ENCODE measurements around the gene WDFY4.

WDFY4 gene

DNA sequence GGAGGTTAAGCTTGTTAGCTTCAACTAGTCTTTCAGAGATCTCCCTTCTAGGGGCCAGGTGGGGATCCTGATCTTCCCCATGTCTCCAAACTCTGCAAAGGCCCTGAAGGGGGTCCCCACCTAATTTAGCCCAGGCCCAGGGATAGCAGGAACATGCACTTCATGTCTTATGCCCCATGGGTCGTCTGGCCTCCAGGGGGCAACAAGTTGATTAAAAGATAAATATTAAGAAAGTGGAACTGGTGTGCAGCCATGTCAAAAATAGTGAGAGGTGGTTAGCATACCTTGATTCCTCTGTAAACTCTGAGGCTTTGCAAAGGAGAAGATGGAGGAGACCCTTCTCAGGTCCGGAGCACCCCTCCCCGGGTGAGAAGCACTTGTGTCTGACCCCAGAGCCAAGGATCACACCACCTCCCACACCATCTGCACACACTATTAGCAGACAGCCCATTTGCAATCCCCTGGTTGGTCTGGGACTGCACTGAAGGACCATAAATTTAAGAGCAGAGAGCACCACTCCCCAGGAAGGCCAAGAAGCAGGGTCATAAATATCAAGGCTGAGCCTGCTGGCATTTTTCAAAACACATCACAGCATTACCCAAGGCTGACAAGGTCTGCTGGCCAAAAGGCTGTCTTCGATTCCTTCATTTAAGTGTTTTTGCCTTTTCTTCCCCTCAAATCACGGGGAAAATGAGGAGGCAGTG is 299.1 kb downstream of the WDFY4 start:
- no peaks in the 10 kb centered on the region for H3K36me3 ChIP-seq (ENCODE audit: insufficient read depth, low read length)
- H2AFZ ChIP-seq (ENCODE audit: low read length, unreplicated experiment) = no peak overlapping the region
- no peak overlapping the region for H3K4me3 ChIP-seq (ENCODE audit: low read depth, low read length)
- H3K4me1 ChIP-seq (ENCODE audit: control insufficient read depth, insufficient read depth, low read length, unreplicated experiment) = no peaks in the 10 kb centered on the region
- peaks cover 11% of the 10 kb centered on the region; the same call in 1 of the 2 replicates for H3K27me3 ChIP-seq (ENCODE audit: insufficient read depth, low read length)
- H3K79me2 ChIP-seq (ENCODE audit: control insufficient read depth, insufficient read depth, low read length, unreplicated experiment) = no peaks in the 10 kb centered on the region
- no peak overlapping the region for H3K27ac ChIP-seq (ENCODE audit: low read depth, low read length)

DNA sequence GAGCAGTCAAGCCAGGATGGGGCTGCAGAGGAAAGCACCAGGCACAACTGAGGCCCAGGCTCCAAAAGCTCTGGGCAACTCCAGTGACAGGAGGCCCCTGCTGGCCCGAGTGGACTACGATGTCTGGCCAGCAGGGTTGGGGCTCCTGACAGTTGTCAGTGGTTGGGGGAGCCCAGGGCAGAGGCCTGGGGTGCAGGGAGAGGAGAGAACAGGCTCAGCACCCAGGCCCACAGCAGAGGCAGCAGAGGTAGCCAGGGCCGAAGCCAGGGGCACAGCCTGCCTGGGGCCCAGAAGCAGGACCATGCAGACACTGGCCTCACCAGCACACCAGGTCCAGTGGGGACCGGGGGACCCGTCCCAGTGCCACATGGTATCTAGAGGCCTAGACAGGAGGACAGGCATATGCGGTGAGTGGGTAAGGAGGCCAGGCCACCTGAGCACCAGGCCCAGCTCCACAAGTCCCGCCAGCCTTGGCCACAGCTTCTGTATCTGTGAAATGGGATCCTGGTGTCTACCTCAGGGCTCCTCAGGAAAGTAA is 301.0 kb downstream of the WDFY4 start:
- H3K4me3 ChIP-seq (ENCODE audit: low read depth, low read length) = no peak overlapping the region
- peaks cover 4% of the 10 kb centered on the region; the same call in 1 of the 2 replicates for H3K27me3 ChIP-seq (ENCODE audit: insufficient read depth, low read length)
- no peaks in the 10 kb centered on the region for H3K4me1 ChIP-seq (ENCODE audit: control insufficient read depth, insufficient read depth, low read length, unreplicated experiment)

DNA sequence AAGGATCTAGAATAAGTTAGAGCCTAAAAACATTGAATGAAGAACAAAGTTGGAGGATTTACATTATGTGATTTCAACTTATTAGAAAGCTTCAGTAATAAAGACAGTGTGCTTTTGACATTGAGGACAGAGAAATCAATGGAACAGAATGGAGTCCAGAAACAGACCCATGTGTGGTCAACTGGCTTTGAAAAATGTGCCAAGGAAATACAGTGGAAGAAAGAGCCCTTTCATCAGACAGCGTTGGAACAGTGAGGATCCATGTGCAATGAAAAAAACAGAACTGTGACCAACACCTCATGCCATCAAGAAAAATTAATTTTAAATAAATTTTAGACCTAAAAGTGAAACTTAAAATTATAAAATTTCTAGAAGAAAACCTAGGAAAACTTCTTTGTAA is 305.6 kb downstream of the WDFY4 start:
- H3K4me3 ChIP-seq (ENCODE audit: low read depth, low read length) = no peak overlapping the region
- no peak overlapping the region for H3K27ac ChIP-seq (ENCODE audit: low read depth, low read length)
- no peaks in the 10 kb centered on the region for H3K79me2 ChIP-seq (ENCODE audit: control insufficient read depth, insufficient read depth, low read length, unreplicated experiment)
- H3K36me3 ChIP-seq (ENCODE audit: insufficient read depth, low read length) = no peaks in the 10 kb centered on the region
- H2AFZ ChIP-seq (ENCODE audit: low read length, unreplicated experiment) = no peak overlapping the region
- peaks cover 4% of the 10 kb centered on the region; the same call in 1 of the 2 replicates for H3K27me3 ChIP-seq (ENCODE audit: insufficient read depth, low read length)
- no peaks in the 10 kb centered on the region for H3K4me1 ChIP-seq (ENCODE audit: control insufficient read depth, insufficient read depth, low read length, unreplicated experiment)

More for the DNA sequence above, 301.0 kb downstream of the WDFY4 start:
- Histone ChIP-seq H3K27ac (ENCODE audit: low read depth, low read length) (no peak overlapping the region), H3K79me2 (ENCODE audit: control insufficient read depth, insufficient read depth, low read length, unreplicated experiment) (no peaks in the 10 kb centered on the region), H3K36me3 (ENCODE audit: insufficient read depth, low read length) (no peaks in the 10 kb centered on the region), H2AFZ (ENCODE audit: low read length, unreplicated experiment) (no peak overlapping the region)

DNA sequence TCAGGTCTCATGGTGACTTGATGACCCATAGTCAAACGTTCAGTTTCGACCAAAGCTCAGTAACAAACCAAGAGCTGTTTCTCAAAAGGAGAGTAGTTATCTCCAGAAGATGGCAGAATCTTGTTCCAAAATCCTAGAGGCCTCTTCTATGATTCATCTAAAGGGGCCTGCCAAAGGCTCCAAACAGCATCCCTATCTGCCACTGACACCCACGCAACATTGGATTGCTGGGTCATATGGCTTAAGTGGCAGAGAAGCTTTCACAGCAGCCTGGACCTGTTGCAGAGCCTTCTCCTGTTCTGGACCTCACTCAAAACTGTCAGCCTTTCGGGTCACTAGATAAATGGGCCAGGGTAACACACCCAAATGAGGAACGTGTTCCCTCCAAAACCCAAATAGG is 309.0 kb downstream of the WDFY4 start:
- Histone ChIP-seq H3K4me1 (ENCODE audit: control insufficient read depth, insufficient read depth, low read length, unreplicated experiment) (no peaks in the 10 kb centered on the region), H3K36me3 (ENCODE audit: insufficient read depth, low read length) (no peaks in the 10 kb centered on the region), H3K27me3 (ENCODE audit: insufficient read depth, low read length) (peaks cover 10% of the 10 kb centered on the region; the same call in 1 of the 2 replicates), H2AFZ (ENCODE audit: low read length, unreplicated experiment) (no peak overlapping the region), H3K79me2 (ENCODE audit: control insufficient read depth, insufficient read depth, low read length, unreplicated experiment) (no peaks in the 10 kb centered on the region), H3K27ac (ENCODE audit: low read depth, low read length) (no peak overlapping the region), H3K4me3 (ENCODE audit: low read depth, low read length) (no peak overlapping the region)

DNA sequence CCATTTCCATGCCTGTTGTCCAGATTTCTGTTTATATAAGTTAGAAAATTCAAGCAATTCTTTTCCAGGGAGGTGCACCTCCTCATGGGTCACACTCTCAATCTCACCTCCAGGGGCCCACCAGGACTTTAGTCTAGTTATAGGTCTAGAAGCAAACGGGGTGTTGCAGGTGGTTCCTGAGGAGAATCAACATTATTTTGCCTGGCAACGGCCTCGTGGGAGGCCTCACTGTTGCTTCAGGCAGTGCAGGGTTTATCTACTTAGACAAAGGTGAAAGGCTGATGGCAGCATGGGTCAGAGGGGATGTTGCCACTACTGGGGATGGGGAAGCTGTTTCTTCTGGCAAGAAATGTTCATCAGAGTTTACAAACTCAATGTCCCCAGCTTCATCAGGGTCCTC is 311.7 kb downstream of the WDFY4 start:
- Histone ChIP-seq H3K27me3 (ENCODE audit: insufficient read depth, low read length) (peaks cover 12% of the 10 kb centered on the region; the same call in 1 of the 2 replicates), H3K27ac (ENCODE audit: low read depth, low read length) (no peak overlapping the region), H3K79me2 (ENCODE audit: control insufficient read depth, insufficient read depth, low read length, unreplicated experiment) (no peaks in the 10 kb centered on the region), H3K4me1 (ENCODE audit: control insufficient read depth, insufficient read depth, low read length, unreplicated experiment) (no peaks in the 10 kb centered on the region), H3K4me3 (ENCODE audit: low read depth, low read length) (no peak overlapping the region), H3K36me3 (ENCODE audit: insufficient read depth, low read length) (no peaks in the 10 kb centered on the region), H2AFZ (ENCODE audit: low read length, unreplicated experiment) (no peak overlapping the region)

DNA sequence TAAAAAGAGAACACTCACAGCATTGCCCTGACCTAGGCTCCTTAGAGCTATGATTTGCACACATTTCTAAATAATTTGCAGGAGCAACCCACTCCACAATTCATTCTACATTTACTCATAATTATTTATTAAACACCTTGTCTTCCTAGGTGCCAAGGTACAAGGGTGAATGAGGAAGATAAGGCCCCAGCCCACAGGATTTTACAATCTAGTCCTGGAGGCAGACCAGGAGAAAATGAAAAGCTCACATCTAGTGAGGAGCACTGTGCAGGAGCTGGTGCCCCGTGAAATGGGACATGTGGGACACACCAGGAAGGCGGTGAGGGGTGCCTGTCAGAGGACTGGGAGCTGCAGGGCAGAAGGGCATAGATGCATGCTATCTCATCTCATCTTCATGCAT is 314.7 kb downstream of the WDFY4 start:
- Histone ChIP-seq H2AFZ (ENCODE audit: low read length, unreplicated experiment) (no peak overlapping the region), H3K4me3 (ENCODE audit: low read depth, low read length) (no peak overlapping the region), H3K79me2 (ENCODE audit: control insufficient read depth, insufficient read depth, low read length, unreplicated experiment) (no peaks in the 10 kb centered on the region), H3K4me1 (ENCODE audit: control insufficient read depth, insufficient read depth, low read length, unreplicated experiment) (no peaks in the 10 kb centered on the region), H3K27me3 (ENCODE audit: insufficient read depth, low read length) (peaks cover 15% of the 10 kb centered on the region; the same call in 1 of the 2 replicates), H3K27ac (ENCODE audit: low read depth, low read length) (no peak overlapping the region), H3K36me3 (ENCODE audit: insufficient read depth, low read length) (no peaks in the 10 kb centered on the region)

DNA sequence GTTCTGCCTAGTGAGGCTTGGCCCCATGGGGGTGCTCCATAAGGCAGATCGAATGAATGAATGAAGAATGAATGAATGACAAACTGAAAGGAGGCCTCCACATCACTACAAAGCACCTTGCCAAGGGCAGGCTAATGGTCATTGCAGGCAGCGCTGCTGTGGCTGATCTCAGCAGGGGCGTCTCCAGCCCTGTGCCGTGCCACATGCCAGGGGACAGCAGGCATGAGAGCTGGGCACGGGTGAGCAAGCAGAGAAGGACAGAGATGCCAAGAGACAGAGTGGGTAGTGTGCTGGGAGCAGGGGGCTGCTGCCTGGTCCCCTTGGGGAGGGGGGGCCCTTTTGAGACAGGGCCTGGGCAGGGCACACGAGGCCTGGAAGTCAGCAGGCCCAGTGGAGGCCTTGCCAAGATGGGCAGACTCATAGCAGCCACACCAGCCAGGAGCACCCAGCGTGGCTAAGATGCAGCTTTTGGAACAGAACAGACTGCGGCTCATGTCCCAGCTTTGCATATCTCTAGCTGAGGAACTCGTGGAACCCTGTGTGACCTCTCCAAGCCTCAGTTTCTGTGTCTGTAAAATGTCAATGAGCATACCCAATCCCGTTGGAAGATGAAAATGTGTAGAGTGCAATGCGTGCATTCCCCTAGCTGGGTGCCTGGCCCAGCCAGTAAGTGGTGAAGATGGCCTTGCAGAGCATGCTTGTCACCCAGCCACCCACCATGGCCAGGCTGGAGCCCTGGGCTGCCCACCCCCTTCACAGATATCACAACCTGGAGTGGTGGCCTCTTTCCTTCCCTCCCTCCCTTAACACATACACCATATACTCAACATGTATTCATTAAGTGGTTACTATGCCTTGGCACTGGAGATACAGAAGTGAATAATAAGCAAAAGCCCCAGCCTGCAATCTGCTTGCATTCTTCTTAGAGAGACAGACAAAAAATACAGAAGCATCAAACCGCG is 316.0 kb downstream of the WDFY4 start:
- H2AFZ ChIP-seq (ENCODE audit: low read length, unreplicated experiment) = no peak overlapping the region
- no peaks in the 10 kb centered on the region for H3K4me1 ChIP-seq (ENCODE audit: control insufficient read depth, insufficient read depth, low read length, unreplicated experiment)
- H3K27ac ChIP-seq (ENCODE audit: low read depth, low read length) = no peak overlapping the region
- peaks cover 19% of the 10 kb centered on the region; the same call in 1 of the 2 replicates for H3K27me3 ChIP-seq (ENCODE audit: insufficient read depth, low read length)
- H3K4me3 ChIP-seq (ENCODE audit: low read depth, low read length) = no peak overlapping the region
- H3K36me3 ChIP-seq (ENCODE audit: insufficient read depth, low read length) = no peaks in the 10 kb centered on the region
- H3K79me2 ChIP-seq (ENCODE audit: control insufficient read depth, insufficient read depth, low read length, unreplicated experiment) = no peaks in the 10 kb centered on the region

DNA sequence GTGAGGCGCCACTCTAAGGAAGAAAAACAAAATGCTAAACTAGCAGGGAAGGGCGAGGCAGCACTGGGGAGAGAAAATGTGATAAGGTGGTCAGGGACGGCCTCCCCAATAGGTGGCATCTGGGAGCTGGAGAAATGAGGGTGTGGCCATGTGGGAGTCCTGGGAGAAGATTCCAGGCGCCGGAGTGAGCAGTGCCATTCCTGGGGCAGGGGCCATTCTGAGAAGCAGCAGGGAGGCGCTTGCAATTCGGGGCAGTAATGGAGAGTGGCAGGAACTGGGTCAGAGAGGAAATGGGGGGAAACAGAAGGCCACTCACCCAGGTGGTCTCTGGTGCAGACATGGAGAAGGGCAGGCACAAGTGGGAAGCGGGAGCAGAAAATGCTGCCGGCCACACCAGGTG is 316.7 kb downstream of the WDFY4 start:
- no peaks in the 10 kb centered on the region for H3K36me3 ChIP-seq (ENCODE audit: insufficient read depth, low read length)
- no peak overlapping the region for H3K4me3 ChIP-seq (ENCODE audit: low read depth, low read length)
- H3K79me2 ChIP-seq (ENCODE audit: control insufficient read depth, insufficient read depth, low read length, unreplicated experiment) = no peaks in the 10 kb centered on the region
- no peak overlapping the region for H3K27ac ChIP-seq (ENCODE audit: low read depth, low read length)
- no peaks in the 10 kb centered on the region for H3K4me1 ChIP-seq (ENCODE audit: control insufficient read depth, insufficient read depth, low read length, unreplicated experiment)
- H3K27me3 ChIP-seq (ENCODE audit: insufficient read depth, low read length) = peaks cover 19% of the 10 kb centered on the region; the same call in 1 of the 2 replicates
- no peak overlapping the region for H2AFZ ChIP-seq (ENCODE audit: low read length, unreplicated experiment)

DNA sequence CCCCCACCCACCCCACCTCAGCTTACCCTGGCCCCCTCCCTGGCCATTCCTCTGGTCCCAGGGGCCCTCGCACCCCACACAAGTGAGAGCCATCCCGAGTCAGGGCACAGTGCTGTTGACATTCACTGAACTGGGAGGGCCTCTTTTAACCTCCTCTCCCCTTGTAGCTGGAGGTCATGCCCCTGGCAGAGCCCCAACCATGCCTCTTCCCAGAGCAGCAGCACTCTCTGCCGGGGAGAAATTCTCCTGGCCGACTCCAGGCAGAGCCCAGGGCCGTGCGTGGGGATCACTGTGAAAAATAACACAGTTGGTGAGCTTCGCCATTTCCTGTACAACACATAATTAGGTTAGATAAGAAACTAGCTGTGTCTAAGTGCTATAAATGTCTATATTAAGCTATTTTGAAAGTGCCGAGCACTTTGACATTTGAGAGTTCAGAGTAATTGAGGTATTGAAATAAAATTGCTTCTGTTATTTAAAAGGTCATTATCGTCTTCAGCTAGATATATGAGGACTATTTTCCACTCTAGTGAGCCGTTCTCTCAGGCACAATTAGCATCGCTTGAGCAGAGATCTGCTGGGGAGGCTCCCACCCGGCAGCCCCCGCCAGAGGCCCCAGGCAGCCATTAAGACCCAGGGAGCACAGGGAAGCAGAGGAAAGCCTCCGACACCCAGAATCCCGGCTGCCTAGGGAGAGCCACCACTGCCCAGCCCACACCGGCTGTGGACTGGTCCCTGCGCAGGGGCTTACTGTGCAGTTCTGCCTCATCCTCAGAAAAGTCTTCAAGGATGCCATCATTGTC is 317.4 kb downstream of the WDFY4 start:
- Histone ChIP-seq H3K36me3 (ENCODE audit: insufficient read depth, low read length) (no peaks in the 10 kb centered on the region), H3K79me2 (ENCODE audit: control insufficient read depth, insufficient read depth, low read length, unreplicated experiment) (no peaks in the 10 kb centered on the region), H3K4me1 (ENCODE audit: control insufficient read depth, insufficient read depth, low read length, unreplicated experiment) (no peaks in the 10 kb centered on the region), H3K27ac (ENCODE audit: low read depth, low read length) (no peak overlapping the region), H3K27me3 (ENCODE audit: insufficient read depth, low read length) (peaks cover 21% of the 10 kb centered on the region; the same call in 1 of the 2 replicates), H2AFZ (ENCODE audit: low read length, unreplicated experiment) (no peak overlapping the region), H3K4me3 (ENCODE audit: low read depth, low read length) (no peak overlapping the region)

DNA sequence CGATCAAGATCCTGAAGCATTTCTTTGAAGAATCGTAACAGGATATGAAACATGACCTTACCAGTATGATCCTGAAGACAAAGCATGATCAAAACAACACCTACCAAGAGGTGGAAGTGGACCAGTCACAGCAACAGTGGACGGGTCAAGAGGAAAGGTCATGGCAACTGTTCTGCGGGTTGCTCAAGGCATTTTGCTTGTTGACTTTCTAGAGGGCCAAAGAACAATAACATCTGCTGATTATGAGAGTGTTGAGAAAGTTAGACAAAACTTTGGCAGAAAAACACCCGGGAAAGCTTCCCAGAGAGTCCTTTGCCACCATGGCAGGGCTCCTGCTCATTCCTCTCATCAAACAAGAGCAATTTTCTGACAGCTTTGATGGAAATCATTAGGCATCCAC is 320.6 kb downstream of the WDFY4 start:
- no peaks in the 10 kb centered on the region for H3K4me1 ChIP-seq (ENCODE audit: control insufficient read depth, insufficient read depth, low read length, unreplicated experiment)
- no peak overlapping the region for H2AFZ ChIP-seq (ENCODE audit: low read length, unreplicated experiment)
- H3K27ac ChIP-seq (ENCODE audit: low read depth, low read length) = no peak overlapping the region
- H3K79me2 ChIP-seq (ENCODE audit: control insufficient read depth, insufficient read depth, low read length, unreplicated experiment) = no peaks in the 10 kb centered on the region
- H3K27me3 ChIP-seq (ENCODE audit: insufficient read depth, low read length) = peaks cover 23% of the 10 kb centered on the region; the same call in 1 of the 2 replicates
- no peak overlapping the region for H3K4me3 ChIP-seq (ENCODE audit: low read depth, low read length)
- no peaks in the 10 kb centered on the region for H3K36me3 ChIP-seq (ENCODE audit: insufficient read depth, low read length)

All from ACC112 (cell line).